ENCODE data around the gene M1AP. TPM values are rescaled to one million over a fixed set of nuclear protein-coding genes. Genes with fewer than 3 reads are reported as not detected.

M1AP gene
- total RNA-seq, 4 donors from 2014 or later, result 0.81 to 2.6 (median 1.8) TPM

- Histone ChIP-seq H3K4me1 (peaks cover 10 to 18% of the 10 kb centered on the region in 2 donors), H3K27me3 (no peaks in the 10 kb centered on the region), H3K4me3 (replicated peaks in 1 of 3) (no peak overlapping the region), H3K27ac (no peak overlapping the region), H3K36me3 (peaks cover 10 to 23% of the 10 kb centered on the region in 2 donors), H3K9me3 (no peaks in the 10 kb centered on the region)
- intact Hi-C loops (cut with DNase I), result no loop called here
- no peak for DNase-seq
- TF ChIP-seq POLR2A (IDR thresholded peaks at IDR 0.05) (no peak), CTCF (IDR thresholded peaks at IDR 0.05) (no peak)
- 86 to 90% methylated on average over 7 of the region's 7 CpGs for WGBS, 2 donors
These were observed 116.5 kb downstream of the M1AP start for GRCh38 chr2:74531666-74532065.

- Histone ChIP-seq H3K36me3 (peaks cover 15 to 34% of the 10 kb centered on the region in 2 donors), H3K4me3 (replicated peaks in 1 of 3) (peak overlapping the region; percentile 60 to 72 (median 71)), H3K27ac (peak overlapping the region; percentile 21 to 90 (median 39)), H3K9me3 (no peaks in the 10 kb centered on the region), H3K27me3 (no peaks in the 10 kb centered on the region), H3K4me1 (peaks cover 10 to 18% of the 10 kb centered on the region in 2 donors)
- WGBS, 2 donors, result 3 to 6% methylated on average over 24 to 49 of the region's 54 CpGs
- TF ChIP-seq POLR2A (IDR thresholded peaks at IDR 0.05) (no peak), CTCF (IDR thresholded peaks at IDR 0.05) (no peak)
- DNase-seq, result peak; percentile 26 to 33
- intact Hi-C loops (cut with DNase I), result no loop called here
These were observed 117.6 kb downstream of the M1AP start for GRCh38 chr2:74530239-74531187.

GRCh38 chr2:74529357-74530238, 118.5 kb downstream of the M1AP start, which contains the start of the genes AUP1 and HTRA2:
Gene AUP1 (minus strand): TSS chr2:74529706. CDS start chr2:74529629, 77 bp downstream.
Gene HTRA2 (plus strand): TSS chr2:74529933. CDS start chr2:74530007, 74 bp downstream.
- Histone ChIP-seq H3K27me3 (no peaks in the 10 kb centered on the region), H3K4me3 (replicated peaks in 1 of 3) (peak within 1 kb of the TSS; percentile 71 to 100 (median 72)), H3K36me3 (peaks cover 15 to 34% of the 10 kb centered on the region in 2 donors), H3K9me3 (no peaks in the 10 kb centered on the region), H3K27ac (peak within 1 kb of the TSS; percentile 78 to 90 (median 81)), H3K4me1 (peaks cover 10 to 18% of the 10 kb centered on the region in 2 donors)
- peak; percentile 99 for DNase-seq
- intact Hi-C loops (cut with DNase I), result loop anchor here (10.0 kb wide), 1 partner anchor 55 kb away; no protein-coding TSS in a partner anchor
- peak in 1 of 2 donors; percentile 78 for TF ChIP-seq POLR2A (IDR thresholded peaks at IDR 0.05)
- no peak for TF ChIP-seq CTCF (IDR thresholded peaks at IDR 0.05)
- 0% methylated on average over 3 to 10 of the region's 87 CpGs for WGBS, 2 donors

GRCh38 chr2:74528600-74529356, 119.4 kb downstream of the M1AP start:
- Histone ChIP-seq H3K9me3 (no peaks in the 10 kb centered on the region), H3K27ac (peak overlapping the region; percentile 78 to 90 (median 81)), H3K4me3 (replicated peaks in 1 of 3) (peak overlapping the region; percentile 23 to 100 (median 71)), H3K4me1 (peaks cover 10 to 18% of the 10 kb centered on the region in 2 donors), H3K36me3 (peaks cover 15 to 34% of the 10 kb centered on the region in 2 donors), H3K27me3 (no peaks in the 10 kb centered on the region)
- no peak for TF ChIP-seq POLR2A (IDR thresholded peaks at IDR 0.05)
- no peak for TF ChIP-seq CTCF (IDR thresholded peaks at IDR 0.05)
- no peak for DNase-seq
- 17 to 22% methylated on average over 20 to 29 of the region's 29 CpGs for WGBS, 2 donors
- intact Hi-C loops (cut with DNase I), result loop anchor here (10.0 kb wide), 1 partner anchor 56 kb away; no protein-coding TSS in a partner anchor

All from thyroid gland (tissue), 4 donors.